HPDE6-E6E7 (cell line): ENCODE measurements around the gene EPB41L4A.

ENCODE experiments used
- DNase-seq: peaks from one replicate; pipeline ENCODE4 v3.0.0; 2011; ENCODE audit warnings: missing footprints; ENCODE audit errors: extremely low spot score

Gene EPB41L4A

DNA sequence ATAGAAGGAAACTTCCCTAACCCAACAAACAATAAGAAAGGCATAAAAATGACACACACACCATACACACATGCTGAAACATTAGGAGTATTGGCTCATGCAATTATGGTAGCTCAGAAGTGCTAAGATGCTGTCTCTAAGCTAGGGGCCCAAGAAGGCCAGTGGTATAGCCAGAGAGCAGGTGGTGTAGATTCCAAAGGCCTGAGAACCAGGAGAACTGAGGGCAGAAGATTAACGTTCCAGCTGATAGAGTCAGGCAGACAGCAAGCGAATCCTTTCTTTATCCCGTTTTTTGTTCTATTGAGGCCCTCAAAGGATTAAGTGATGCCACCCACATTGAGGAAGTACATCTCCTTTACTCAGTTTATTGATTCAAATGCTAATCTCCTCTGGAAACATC lies 262.9 kb downstream of the EPB41L4A start:
- no peak for DNase-seq

GRCh38 chr5:112154940-112155686 lies 264.0 kb downstream of the EPB41L4A start:
- no peak for DNase-seq

- no peak for DNase-seq
Measured at GRCh38 chr5:112149727-112150126, 269.4 kb downstream of the EPB41L4A start.

- peak; percentile 36 for DNase-seq
Measured at GRCh38 chr5:112146323-112147226, 272.5 kb downstream of the EPB41L4A start.

GRCh38 chr5:112143690-112144089 lies 275.4 kb downstream of the EPB41L4A start:
- no peak for DNase-seq

DNA sequence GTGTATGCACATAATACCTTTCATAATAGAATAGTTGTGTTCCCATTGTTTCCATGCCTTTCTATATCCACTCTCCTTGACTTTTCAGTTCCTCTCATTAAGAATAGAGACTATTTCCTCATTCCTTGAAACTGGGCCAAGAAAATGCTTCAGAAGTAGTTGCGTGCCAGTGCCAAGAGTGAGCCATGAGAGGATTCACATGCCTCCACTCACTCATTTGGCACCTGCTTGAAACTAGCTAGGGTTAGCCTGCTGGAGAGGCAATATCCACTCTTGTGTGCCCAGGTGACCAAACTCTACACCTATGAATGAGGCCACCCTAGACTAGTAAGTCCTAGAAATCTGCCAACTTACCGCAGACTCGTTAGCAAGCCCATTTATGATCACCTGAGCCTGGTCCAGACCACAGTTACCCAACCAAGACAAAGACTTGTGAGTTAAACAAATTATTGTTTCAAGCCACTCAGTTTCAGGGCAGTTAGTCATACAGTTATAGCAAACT lies 276.3 kb downstream of the EPB41L4A start:
- no peak for DNase-seq

DNA sequence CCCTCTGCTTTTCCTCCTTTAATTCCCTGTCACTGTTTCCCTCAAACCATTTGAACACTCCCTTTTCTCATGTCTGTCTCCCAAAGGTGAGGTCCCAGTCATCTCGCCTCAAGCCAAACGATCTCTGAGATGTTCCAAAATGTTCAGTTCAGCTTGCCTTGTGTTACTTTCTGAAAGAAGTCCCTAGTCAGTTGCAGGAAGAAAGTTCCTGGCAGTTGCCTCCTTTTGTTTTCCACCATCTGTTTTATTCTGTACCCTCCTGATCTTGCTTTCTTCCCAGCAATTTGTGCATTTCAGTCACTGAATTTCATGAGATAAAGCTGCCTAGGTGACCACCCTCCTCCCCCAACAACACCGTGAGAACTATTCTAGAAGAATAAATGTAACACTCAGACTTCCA lies 277.5 kb downstream of the EPB41L4A start:
- no peak for DNase-seq

- DNase-seq, result no peak
Measured at GRCh38 chr5:112138526-112138925, 280.6 kb downstream of the EPB41L4A start.

DNA sequence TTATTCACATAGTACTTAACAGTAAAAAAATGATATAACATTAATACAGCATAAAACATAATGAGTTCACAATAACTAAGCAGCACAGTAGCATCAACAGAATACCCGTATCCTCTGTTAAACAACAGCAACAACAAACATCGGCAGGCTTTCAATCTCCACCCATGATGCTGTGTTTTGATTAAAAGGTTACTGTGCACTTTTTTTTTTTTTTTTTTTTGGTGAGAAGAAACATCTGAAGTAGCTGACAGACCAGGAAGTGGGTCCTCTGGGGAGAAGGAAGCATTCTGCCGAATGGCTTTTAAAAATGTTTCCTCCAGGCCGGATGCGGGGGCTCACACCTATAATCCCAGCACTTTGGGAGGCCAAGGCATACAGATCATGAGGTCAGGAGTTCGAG lies 282.3 kb downstream of the EPB41L4A start:
- no peak for DNase-seq

GRCh38 chr5:112127861-112128260 lies 291.2 kb downstream of the EPB41L4A start:
- no peak for DNase-seq

GRCh38 chr5:112126982-112127381 lies 292.1 kb downstream of the EPB41L4A start:
- no peak for DNase-seq

DNA sequence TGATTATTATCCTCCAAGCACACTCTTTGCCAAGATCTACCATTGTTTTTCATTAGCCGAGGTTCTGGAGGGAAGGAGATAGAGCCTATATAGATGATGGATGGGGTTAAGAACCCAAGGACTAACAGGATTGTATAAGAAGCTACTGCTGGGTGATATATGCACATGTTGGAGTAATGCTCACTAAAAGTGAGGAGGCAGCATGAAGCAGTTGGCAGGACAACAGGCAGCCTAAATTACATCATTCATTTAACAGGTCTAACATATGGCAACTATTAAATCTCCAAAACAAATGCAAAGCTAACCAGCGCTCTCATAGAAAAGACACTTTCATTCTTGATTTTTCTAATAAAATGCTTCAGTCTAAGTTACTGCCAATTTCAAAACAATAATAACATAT lies 293.2 kb downstream of the EPB41L4A start:
- DNase-seq, result no peak

DNA sequence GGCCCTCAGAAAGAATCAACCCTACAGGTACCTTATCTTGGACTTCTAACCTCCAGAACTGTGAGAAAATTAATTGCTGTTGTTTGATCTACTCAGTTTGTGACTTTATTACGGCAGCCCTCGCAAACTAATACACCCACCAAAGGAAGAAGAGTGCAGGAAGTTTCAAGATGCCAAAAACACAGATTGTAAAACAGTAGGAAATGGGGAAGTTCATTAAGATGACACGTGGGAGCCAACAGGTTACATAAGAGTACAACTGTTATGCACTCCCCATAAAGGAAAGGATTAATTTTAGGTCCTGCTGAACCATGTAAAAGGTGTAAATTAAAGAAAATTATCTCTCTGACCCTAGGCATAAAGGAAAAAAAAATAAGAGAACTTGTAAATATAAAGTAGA lies 294.3 kb downstream of the EPB41L4A start:
- DNase-seq, result no peak

DNA sequence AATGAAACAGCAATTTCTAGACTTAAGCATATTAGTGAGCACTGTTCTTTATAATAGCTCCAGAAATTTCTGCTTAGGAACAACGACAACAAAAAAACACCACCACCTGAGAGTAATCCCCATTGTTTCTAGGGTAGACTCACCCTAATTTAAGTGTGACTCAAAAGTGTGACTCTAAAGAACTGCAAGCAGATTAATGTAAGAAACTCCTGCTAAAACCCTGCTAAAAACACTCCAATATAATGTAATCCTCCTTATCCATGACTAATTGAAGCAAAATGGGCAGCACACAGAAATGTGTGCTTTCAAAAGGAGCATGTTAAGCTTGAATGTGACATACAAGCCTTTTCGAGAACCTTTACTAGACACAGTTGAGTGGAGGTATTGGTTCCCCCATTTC lies 296.0 kb downstream of the EPB41L4A start:
- DNase-seq, result no peak

DNA sequence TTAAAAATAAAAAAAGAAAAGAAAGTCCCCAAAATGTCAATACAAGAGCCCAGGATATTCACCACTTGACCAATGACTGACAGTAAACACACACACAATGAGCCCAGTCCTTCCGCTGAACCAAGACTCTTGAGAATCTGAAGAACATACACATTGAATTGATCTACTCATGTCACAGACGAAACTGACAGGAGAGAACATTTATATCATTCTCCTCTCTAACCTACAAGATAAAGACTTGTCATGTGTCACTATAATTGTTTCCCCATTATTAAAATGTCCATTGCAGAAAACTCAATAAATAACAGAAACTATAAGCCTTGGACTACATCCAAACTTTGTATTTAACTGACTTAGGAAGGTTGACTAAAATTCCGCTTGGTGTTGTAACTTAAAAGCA lies 296.7 kb downstream of the EPB41L4A start:
- DNase-seq, result no peak

DNA sequence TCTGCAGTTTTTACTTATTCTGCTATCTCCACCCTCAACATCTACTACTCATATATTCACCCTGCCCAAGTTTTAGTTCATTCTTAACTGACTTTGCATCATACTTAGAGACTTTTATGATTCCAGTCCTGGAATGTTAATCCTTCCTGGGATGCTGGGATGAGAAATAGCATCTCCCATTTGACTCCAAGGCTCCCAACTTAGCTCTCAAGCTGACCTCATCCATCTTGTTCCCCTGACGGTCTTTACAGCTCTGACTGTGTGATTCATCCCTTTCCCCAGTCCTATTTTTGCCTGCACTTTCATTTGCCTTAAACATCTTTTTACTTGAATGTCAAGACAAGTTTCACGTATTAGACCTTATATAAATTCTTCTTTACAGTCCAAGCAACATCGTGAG lies 297.8 kb downstream of the EPB41L4A start:
- DNase-seq, result no peak

DNA sequence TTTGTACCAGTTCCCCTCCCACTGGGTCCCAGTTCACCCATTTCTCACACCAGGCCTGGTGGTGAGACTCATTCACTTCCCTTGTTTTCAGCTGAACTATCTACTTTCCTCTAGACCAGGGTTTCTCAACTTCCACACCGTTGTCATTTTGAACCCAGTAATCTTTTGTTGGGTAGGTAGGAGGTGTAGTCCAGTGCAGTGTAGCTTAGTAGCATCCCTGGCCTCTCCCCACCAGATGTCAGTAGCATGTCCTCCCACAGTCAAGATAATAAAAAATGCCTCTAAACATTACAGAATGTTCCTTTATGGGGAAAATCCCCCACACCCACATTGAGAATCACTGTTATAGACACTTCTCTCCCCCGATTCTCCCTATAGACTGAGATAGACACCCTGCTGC lies 299.1 kb downstream of the EPB41L4A start:
- DNase-seq, result no peak

- no peak for DNase-seq
Measured at GRCh38 chr5:112119508-112119907, 299.6 kb downstream of the EPB41L4A start.

- no peak for DNase-seq
Measured at GRCh38 chr5:112117551-112117950, 301.5 kb downstream of the EPB41L4A start.

- no peak for DNase-seq
Measured at GRCh38 chr5:112116371-112116770, 302.7 kb downstream of the EPB41L4A start.

DNA sequence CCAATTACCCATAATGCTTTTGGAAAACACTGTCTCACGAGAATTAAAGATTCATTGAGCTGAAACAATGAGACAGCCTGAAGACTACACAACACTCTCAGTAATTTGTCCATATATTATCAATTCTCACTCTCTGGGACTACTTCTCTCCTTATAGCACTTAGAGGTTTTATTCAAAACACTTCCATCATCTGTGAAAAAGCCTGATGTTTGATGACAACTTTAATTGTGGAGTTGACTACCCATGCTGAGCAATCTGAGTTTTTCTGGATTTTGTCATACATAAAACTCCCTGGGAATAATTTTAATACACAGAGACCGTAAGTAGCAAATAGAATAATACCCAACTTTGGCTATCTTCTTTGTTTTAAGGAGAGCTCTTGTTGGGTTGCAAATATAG lies 305.5 kb downstream of the EPB41L4A start:
- DNase-seq, result no peak
